HEK293 (cell line): ENCODE measurements around the gene MRPS27.

Source experiments
- CTCF ChIA-PET: fragments of 350-600 bp; formaldehyde crosslinking; extraction: SDS; loops from one replicate; lab custom pipeline; 2021; ENCODE audit warnings: antibody characterized with exemption; lab: Yijun Ruan, JAX
- POLR2A ChIA-PET: fragments of 300-600 bp; formaldehyde crosslinking; extraction: SDS; loops from one replicate; lab custom pipeline; 2020; ENCODE audit warnings: antibody characterized with exemption, inconsistent platforms; lab: Yijun Ruan, JAX
- H3K27ac ChIP-seq: fragments of 200-500 bp; sonication (Bioruptor generic); 2 replicates; pipeline ENCODE4 v1.5.1; 2014; ENCODE audit warnings: low read depth, low read length, control low read depth, inconsistent platforms; ENCODE audit errors: extremely low read depth
- H3K36me3 ChIP-seq, 2 experiments: fragments of 200-500 bp in 1 of 2; sonication (Bioruptor generic) in 1 of 2; 1 replicate in 1 of 2; 2 replicates in 1 of 2; pipeline ENCODE4 v1.5.1; 2014 to 2017; ENCODE audit warnings: inconsistent platforms in 2 of 2, low read length in 2 of 2; ENCODE audit not compliant: control insufficient read depth in 2 of 2, insufficient read depth in 1 of 2
- H3K4me1 ChIP-seq: fragments of 200-500 bp; sonication (Bioruptor generic); 2 replicates; pipeline ENCODE4 v1.5.1; 2014; ENCODE audit warnings: mild to moderate bottlenecking, low read length, inconsistent platforms; ENCODE audit not compliant: control insufficient read depth, insufficient read depth
- H3K4me3 ChIP-seq: 2 replicates; pipeline ENCODE4 v1.5.1; 2011; ENCODE audit warnings: low read depth, mild to moderate bottlenecking, control low read depth, low read length, moderate library complexity
- H3K9me3 ChIP-seq: fragments of 200-500 bp; sonication (Bioruptor generic); 2 replicates; pipeline ENCODE4 v1.5.1; 2014; ENCODE audit warnings: low read depth, low read length, inconsistent platforms; ENCODE audit not compliant: control insufficient read depth, insufficient read depth
- CTCF ChIP-seq: fragments of 450-650 bp; formaldehyde crosslinking; IDR thresholded peaks from 2 replicates; pipeline ENCODE4 v1.5.1; 2016; ENCODE audit warnings: missing biosample characterization, missing genetic modification characterization
- EGR2 ChIP-seq: fragments of 450-650 bp; formaldehyde crosslinking; IDR thresholded peaks from 2 replicates; pipeline ENCODE4 v1.5.1; 2016; ENCODE audit warnings: low read depth, missing biosample characterization, missing genetic modification characterization
- KLF8 ChIP-seq: fragments of 450-650 bp; formaldehyde crosslinking; IDR thresholded peaks from 2 replicates; pipeline ENCODE4 v1.5.1; 2016; ENCODE audit warnings: missing biosample characterization, missing genetic modification characterization
- TSHZ1 ChIP-seq: fragments of 450-650 bp; formaldehyde crosslinking; IDR thresholded peaks from 2 replicates; pipeline ENCODE4 v1.5.1; 2016; ENCODE audit warnings: missing biosample characterization, missing genetic modification characterization, borderline replicate concordance
- ZNF133 ChIP-seq: fragments of 450-650 bp; formaldehyde crosslinking; IDR thresholded peaks from 2 replicates; pipeline ENCODE4 v1.5.1; 2016; ENCODE audit warnings: missing biosample characterization, missing genetic modification characterization
- ZNF214 ChIP-seq: fragments of 450-650 bp; formaldehyde crosslinking; IDR thresholded peaks from 2 replicates; pipeline ENCODE4 v1.5.1; 2017; ENCODE audit warnings: missing biosample characterization, mild to moderate bottlenecking, missing genetic modification characterization, borderline replicate concordance
- ZNF239 ChIP-seq: fragments of 450-650 bp; formaldehyde crosslinking; IDR thresholded peaks from 2 replicates; pipeline ENCODE4 v1.5.1; 2016; ENCODE audit warnings: missing biosample characterization, missing genetic modification characterization
- ZNF280C ChIP-seq: fragments of 450-650 bp; formaldehyde crosslinking; IDR thresholded peaks from 2 replicates; pipeline ENCODE4 v1.5.1; 2016; ENCODE audit warnings: missing biosample characterization, missing genetic modification characterization
- ZNF518A ChIP-seq: fragments of 450-650 bp; formaldehyde crosslinking; conservative IDR thresholded peaks from 2 replicates; pipeline ENCODE4 v1.5.1; 2016; ENCODE audit warnings: low read depth, missing biosample characterization, missing genetic modification characterization
- ZNF600 ChIP-seq: fragments of 450-650 bp; formaldehyde crosslinking; IDR thresholded peaks from 2 replicates; pipeline ENCODE4 v1.5.1; 2016; ENCODE audit warnings: missing biosample characterization, missing genetic modification characterization
- ZNF621 ChIP-seq: fragments of 450-650 bp; formaldehyde crosslinking; IDR thresholded peaks from 2 replicates; pipeline ENCODE4 v1.5.1; 2017; ENCODE audit warnings: missing biosample characterization, missing genetic modification characterization
- ZNF654 ChIP-seq: fragments of 450-650 bp; formaldehyde crosslinking; IDR thresholded peaks from 2 replicates; pipeline ENCODE4 v1.5.1; 2016; ENCODE audit warnings: low read depth, missing biosample characterization, missing genetic modification characterization
- ZNF837 ChIP-seq: fragments of 450-650 bp; formaldehyde crosslinking; IDR thresholded peaks from 2 replicates; pipeline ENCODE4 v1.5.1; 2016; ENCODE audit warnings: missing biosample characterization, missing genetic modification characterization
- ZSCAN30 ChIP-seq: fragments of 450-650 bp; IDR thresholded peaks from 2 replicates; pipeline ENCODE4 v1.5.1; 2018; ENCODE audit warnings: missing biosample characterization, mild to moderate bottlenecking, missing genetic modification characterization, moderate library complexity

Gene MRPS27

GRCh38 chr5:72355706-72356299, 35.8 kb upstream of the MRPS27 start:
- no peaks in the 10 kb centered on the region for H3K9me3 ChIP-seq
- H3K27ac ChIP-seq = no peak overlapping the region
- peaks cover 9% of the 10 kb centered on the region for H3K4me1 ChIP-seq
- no peak overlapping the region for H3K4me3 ChIP-seq
- peaks cover 4 to 26% of the 10 kb centered on the region in 2 experiments; a peak in 2 of 3 replicates for H3K36me3 ChIP-seq
- CTCF ChIA-PET = interaction anchor here (0.5 to 1.5 kb wide), 13 partner anchors 11 to 255 kb away, joined by 3 to 9 read pairs (median 4); no protein-coding TSS in a partner anchor
- POLR2A ChIA-PET = no interaction called here
- TF ChIP-seq ZNF837 (tag by site-specific recombination) (no peak), EGR2 (tag by site-specific recombination) (no peak), ZNF518A (tag by site-specific recombination) (no peak), CTCF (tag by site-specific recombination) (0 out of 2 replicates have a peak, but pooled peaks have one; percentile 33), TSHZ1 (tag by site-specific recombination) (no peak), ZNF214 (no peak), ZNF600 (tag by site-specific recombination) (no peak), ZNF280C (tag by site-specific recombination) (no peak), KLF8 (tag by site-specific recombination) (no peak), ZNF621 (tag by site-specific recombination) (no peak), ZNF133 (tag by site-specific recombination) (no peak), ZNF239 (tag by site-specific recombination) (no peak), ZNF654 (tag by site-specific recombination) (peak; percentile 40; the same call in 1 of the 2 replicates), ZSCAN30 (tag by site-specific recombination) (no peak)
- TF ChIP-seq, all 188 proteins: peak for 2
